ENCODE results near the gene RRAGB. TPM values are rescaled to one million over a fixed set of nuclear protein-coding genes. Genes with fewer than 3 reads are reported as not detected.
"Not testable (repeated sequence)": the region's sequence is repeated elsewhere in the genome, so short reads cannot be mapped to it uniquely, and the experiment has no call there.

Gene RRAGB
- total RNA-seq, 2 experiments from 2014 or later, result 9.6 to 11.9 TPM

GRCh38 chrX:55758033-55758432 lies 40.5 kb downstream of the RRAGB start:
- intact Hi-C loops (cut with micrococcal nuclease; ENCODE audit: unreplicated experiment), result no loop called here
- BruUV-seq (replicated peaks), result no TSS peak
- CTCF ChIA-PET (ENCODE audit: unreplicated experiment), result no interaction called here

GRCh38 chrX:55759478-55759877 lies 41.9 kb downstream of the RRAGB start:
- Histone ChIP-seq H3K27ac (ENCODE audit: low read depth, low read length, poor library complexity, severe bottlenecking) (no peak overlapping the region), H2AFZ (ENCODE audit: low read length) (no peak overlapping the region), H3K79me2 (ENCODE audit: insufficient read depth, low read depth, low read length) (no peaks in the 10 kb centered on the region), H3K9me2 (ENCODE audit: insufficient read depth, low read length) (no peaks in the 10 kb centered on the region), H3K36me3 (ENCODE audit: insufficient read depth, low read length) (peaks cover 10% of the 10 kb centered on the region), H3K4me3 (ENCODE audit: low read depth, low read length, poor library complexity, severe bottlenecking) (no peak overlapping the region), H3K4me1 (ENCODE audit: insufficient read depth, low read length, poor library complexity, severe bottlenecking) (no peaks in the 10 kb centered on the region), H3K9me3 (ENCODE audit: low read length) (no peaks in the 10 kb centered on the region), H3K4me2 (ENCODE audit: low read length) (no peak overlapping the region), H4K20me1 (ENCODE audit: insufficient read depth, low read length) (no peaks in the 10 kb centered on the region)
- ChIA-PET POLR2A (no interaction called here), CTCF (ENCODE audit: unreplicated experiment) (no interaction called here)
- intact Hi-C loops (cut with micrococcal nuclease; ENCODE audit: unreplicated experiment), result no loop called here
- BruUV-seq (replicated peaks), result no TSS peak
- no peak for DNase-seq (ENCODE audit: low spot score)
- TF ChIP-seq CTCF (conservative IDR thresholded peaks at IDR 0.05; ENCODE audit: low read length), result no peak
- no peak for TF ChIP-seq EZH2phosphoT487 (IDR thresholded peaks at IDR 0.05; ENCODE audit: borderline replicate concordance, low read depth, low read length)

More at GRCh38 chrX:55758033-55758432, 40.5 kb downstream of the RRAGB start:
- Histone ChIP-seq H3K4me2 (ENCODE audit: low read length) (no peak overlapping the region), H3K9me2 (ENCODE audit: insufficient read depth, low read length) (no peaks in the 10 kb centered on the region), H3K36me3 (ENCODE audit: insufficient read depth, low read length) (peaks cover 20% of the 10 kb centered on the region), H3K9me3 (ENCODE audit: low read length) (no peaks in the 10 kb centered on the region), H4K20me1 (ENCODE audit: insufficient read depth, low read length) (no peaks in the 10 kb centered on the region), H3K79me2 (ENCODE audit: insufficient read depth, low read depth, low read length) (no peaks in the 10 kb centered on the region), H3K27ac (ENCODE audit: low read depth, low read length, poor library complexity, severe bottlenecking) (no peak overlapping the region), H3K4me1 (ENCODE audit: insufficient read depth, low read length, poor library complexity, severe bottlenecking) (no peaks in the 10 kb centered on the region), H3K4me3 (ENCODE audit: low read depth, low read length, poor library complexity, severe bottlenecking) (no peak overlapping the region), H2AFZ (ENCODE audit: low read length) (no peak overlapping the region)
- POLR2A ChIA-PET, result interaction anchor here (0.6 kb wide), 1 partner anchor 133 kb away, joined by 3 read pairs; no protein-coding TSS in a partner anchor
- TF ChIP-seq CTCF (conservative IDR thresholded peaks at IDR 0.05; ENCODE audit: low read length) (no peak), EZH2phosphoT487 (IDR thresholded peaks at IDR 0.05; ENCODE audit: borderline replicate concordance, low read depth, low read length) (no peak)
- no peak for DNase-seq (ENCODE audit: low spot score)

- Histone ChIP-seq H3K79me2 (ENCODE audit: insufficient read depth, low read depth, low read length) (no peaks in the 10 kb centered on the region), H3K36me3 (ENCODE audit: insufficient read depth, low read length) (no peaks in the 10 kb centered on the region), H3K4me3 (ENCODE audit: low read depth, low read length, poor library complexity, severe bottlenecking) (no peak overlapping the region), H3K27ac (ENCODE audit: low read depth, low read length, poor library complexity, severe bottlenecking) (no peak overlapping the region), H2AFZ (ENCODE audit: low read length) (no peak overlapping the region), H4K20me1 (ENCODE audit: insufficient read depth, low read length) (no peaks in the 10 kb centered on the region), H3K9me2 (ENCODE audit: insufficient read depth, low read length) (no peaks in the 10 kb centered on the region), H3K9me3 (ENCODE audit: low read length) (no peaks in the 10 kb centered on the region), H3K4me2 (ENCODE audit: low read length) (no peak overlapping the region), H3K4me1 (ENCODE audit: insufficient read depth, low read length, poor library complexity, severe bottlenecking) (no peaks in the 10 kb centered on the region)
- BruUV-seq (replicated peaks), result no TSS peak
- DNase-seq (ENCODE audit: low spot score), result no peak
- ChIA-PET POLR2A (no interaction called here), CTCF (ENCODE audit: unreplicated experiment) (no interaction called here)
- TF ChIP-seq CTCF (conservative IDR thresholded peaks at IDR 0.05; ENCODE audit: low read length) (no peak), EZH2phosphoT487 (IDR thresholded peaks at IDR 0.05; ENCODE audit: borderline replicate concordance, low read depth, low read length) (no peak)
- intact Hi-C loops (cut with micrococcal nuclease; ENCODE audit: unreplicated experiment), result no loop called here
Measured at GRCh38 chrX:55767100-55767499, 49.6 kb downstream of the RRAGB start.

GRCh38 chrX:55774419-55774818 lies 56.9 kb downstream of the RRAGB start:
- H3K27ac ChIP-seq (ENCODE audit: low read depth, low read length, poor library complexity, severe bottlenecking); CTCF ChIA-PET (ENCODE audit: unreplicated experiment); H3K4me1 ChIP-seq (ENCODE audit: insufficient read depth, low read length, poor library complexity, severe bottlenecking); H3K36me3 ChIP-seq (ENCODE audit: insufficient read depth, low read length); H3K79me2 ChIP-seq (ENCODE audit: insufficient read depth, low read depth, low read length); POLR2A ChIA-PET; H3K4me2 ChIP-seq (ENCODE audit: low read length); H3K9me2 ChIP-seq (ENCODE audit: insufficient read depth, low read length); intact Hi-C loops (cut with micrococcal nuclease; ENCODE audit: unreplicated experiment); DNase-seq (ENCODE audit: low spot score); H4K20me1 ChIP-seq (ENCODE audit: insufficient read depth, low read length); H3K4me3 ChIP-seq (ENCODE audit: low read depth, low read length, poor library complexity, severe bottlenecking); H3K9me3 ChIP-seq (ENCODE audit: low read length); H2AFZ ChIP-seq (ENCODE audit: low read length); BruUV-seq (replicated peaks): not testable (repeated sequence)
